Choroid plexus epithelial cell (primary cell): ENCODE results near the gene LENG1.
A peak's percentile ranks its signal among the peaks of the same experiment; 100 is the strongest.

Experiments
- DNase-seq: peaks from one replicate; pipeline ENCODE4 v3.0.0-alpha.2; 2010; ENCODE audit warnings: low read depth
- H3K4me3 ChIP-seq: 2 replicates; pipeline ENCODE4 v1.5.1; 2011; ENCODE audit warnings: low read depth, mild to moderate bottlenecking, control low read depth, low read length, moderate library complexity
- TF ChIP-seq, protein P1 (sequence below): conservative IDR thresholded peaks from 2 replicates; pipeline ENCODE4 v1.5.1; 2011; ENCODE audit warnings: low read depth, mild to moderate bottlenecking, control low read depth, inconsistent platforms, low read length, moderate library complexity

The LENG1 gene

DNA sequence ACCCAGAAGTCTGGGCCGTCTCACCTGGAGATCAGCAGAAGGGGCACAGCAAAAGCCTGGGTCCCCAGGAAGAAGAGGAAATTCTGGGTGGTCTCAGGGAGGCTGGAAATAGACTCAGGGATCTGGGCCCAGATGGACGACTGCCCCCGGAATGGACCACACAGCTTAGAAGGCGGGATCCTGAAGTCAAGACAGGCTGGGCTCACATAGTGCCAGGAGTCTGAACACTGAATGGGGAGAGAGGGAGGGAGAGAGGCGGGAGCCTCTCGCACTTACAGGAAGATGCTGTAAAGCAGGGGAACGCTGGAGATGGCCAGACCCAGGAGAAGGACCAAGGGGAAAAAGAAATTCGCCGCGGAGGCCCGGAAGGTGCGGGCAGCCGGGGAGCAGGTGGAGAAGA lies 1.3 kb upstream of the LENG1 start:
- TF ChIP-seq, protein P1, sequence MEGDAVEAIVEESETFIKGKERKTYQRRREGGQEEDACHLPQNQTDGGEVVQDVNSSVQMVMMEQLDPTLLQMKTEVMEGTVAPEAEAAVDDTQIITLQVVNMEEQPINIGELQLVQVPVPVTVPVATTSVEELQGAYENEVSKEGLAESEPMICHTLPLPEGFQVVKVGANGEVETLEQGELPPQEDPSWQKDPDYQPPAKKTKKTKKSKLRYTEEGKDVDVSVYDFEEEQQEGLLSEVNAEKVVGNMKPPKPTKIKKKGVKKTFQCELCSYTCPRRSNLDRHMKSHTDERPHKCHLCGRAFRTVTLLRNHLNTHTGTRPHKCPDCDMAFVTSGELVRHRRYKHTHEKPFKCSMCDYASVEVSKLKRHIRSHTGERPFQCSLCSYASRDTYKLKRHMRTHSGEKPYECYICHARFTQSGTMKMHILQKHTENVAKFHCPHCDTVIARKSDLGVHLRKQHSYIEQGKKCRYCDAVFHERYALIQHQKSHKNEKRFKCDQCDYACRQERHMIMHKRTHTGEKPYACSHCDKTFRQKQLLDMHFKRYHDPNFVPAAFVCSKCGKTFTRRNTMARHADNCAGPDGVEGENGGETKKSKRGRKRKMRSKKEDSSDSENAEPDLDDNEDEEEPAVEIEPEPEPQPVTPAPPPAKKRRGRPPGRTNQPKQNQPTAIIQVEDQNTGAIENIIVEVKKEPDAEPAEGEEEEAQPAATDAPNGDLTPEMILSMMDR, result no peak
- DNase-seq, result no peak
- no peak overlapping the region for H3K4me3 ChIP-seq

DNA sequence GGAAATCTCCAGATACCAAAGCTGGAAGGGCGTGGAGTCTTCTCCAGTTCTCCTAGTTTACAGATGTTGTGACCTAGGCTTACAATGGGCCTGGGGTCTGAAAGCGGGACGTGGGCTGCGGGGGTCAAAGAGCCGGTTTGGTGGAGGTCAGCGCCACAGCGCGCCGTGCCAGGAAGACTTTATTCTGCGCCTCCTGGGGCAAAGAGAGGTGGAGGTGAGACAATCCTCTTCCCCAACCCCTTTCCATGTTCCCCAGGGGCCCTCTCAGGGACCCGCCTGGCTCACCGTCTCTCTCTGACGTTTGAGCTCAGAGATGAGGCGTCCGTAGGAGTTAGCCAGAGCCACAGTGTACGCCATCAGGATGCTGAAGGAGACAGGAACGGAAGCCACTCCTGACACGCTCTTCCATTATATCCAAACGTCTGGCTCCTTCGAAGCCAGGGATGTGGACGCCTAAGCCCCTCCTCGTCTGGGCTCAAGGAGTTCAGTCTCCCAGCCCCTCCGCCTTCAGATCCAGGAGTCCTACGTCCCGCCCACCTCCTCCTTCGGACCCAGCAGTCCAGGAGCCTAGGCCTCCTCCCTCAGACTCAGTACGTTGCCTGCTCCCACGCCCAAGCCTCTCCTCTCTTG lies 776 bp upstream of the LENG1 start:
- DNase-seq, result peak; percentile 25
- TF ChIP-seq, protein P1, result no peak
- H3K4me3 ChIP-seq, result peak overlapping the region; percentile 65

DNA sequence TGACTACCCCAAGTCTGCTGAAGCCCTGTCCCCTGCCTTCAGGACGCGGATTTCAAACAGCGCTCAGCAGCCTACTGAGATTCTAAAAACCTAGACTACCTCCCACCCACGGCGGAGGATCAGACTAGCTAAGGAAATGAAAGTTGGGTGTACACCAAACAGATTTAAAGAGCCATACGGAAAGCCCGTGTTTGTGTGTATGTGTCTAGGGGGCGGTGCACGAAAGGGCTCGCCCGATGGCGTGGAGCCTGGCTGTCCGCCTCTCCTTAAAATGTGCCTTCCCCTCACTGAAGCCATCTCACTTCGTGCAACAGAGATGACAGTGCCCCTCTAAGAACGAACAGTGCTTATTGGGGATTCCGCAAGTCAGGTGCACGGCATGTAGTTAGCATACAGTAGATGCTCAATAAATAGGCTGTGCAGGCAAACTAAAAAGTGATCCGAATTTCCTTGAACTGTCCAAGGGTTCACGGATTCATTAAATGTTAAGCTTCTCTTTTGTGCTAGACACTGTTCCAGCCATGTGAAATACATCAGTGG lies 639 bp downstream of the LENG1 start:
- peak overlapping the region; percentile 77 for H3K4me3 ChIP-seq
- TF ChIP-seq, protein P1, result peak; percentile 14
- peak; percentile 35 for DNase-seq

DNA sequence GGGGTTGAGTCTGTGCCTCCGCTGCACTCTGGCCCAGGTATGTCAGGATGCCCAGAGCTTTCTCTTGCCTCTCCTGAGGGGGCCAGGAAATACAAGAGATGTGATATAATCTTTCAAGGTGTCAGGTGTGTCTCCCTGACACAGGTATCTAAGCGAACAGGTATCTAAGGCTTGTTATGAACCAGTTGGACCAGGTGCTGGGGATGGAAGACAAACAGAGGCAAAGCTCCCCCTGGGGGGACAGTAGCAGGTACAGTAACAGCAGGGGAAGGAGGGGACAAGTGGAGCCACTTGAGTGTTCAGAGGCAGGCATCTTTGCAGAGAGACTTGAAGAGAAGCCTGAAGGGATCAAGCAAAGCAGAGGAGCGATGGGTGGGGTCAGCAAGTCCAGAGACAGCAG lies 2.6 kb downstream of the LENG1 start:
- TF ChIP-seq, protein P1, result no peak
- H3K4me3 ChIP-seq, result no peak overlapping the region

DNA sequence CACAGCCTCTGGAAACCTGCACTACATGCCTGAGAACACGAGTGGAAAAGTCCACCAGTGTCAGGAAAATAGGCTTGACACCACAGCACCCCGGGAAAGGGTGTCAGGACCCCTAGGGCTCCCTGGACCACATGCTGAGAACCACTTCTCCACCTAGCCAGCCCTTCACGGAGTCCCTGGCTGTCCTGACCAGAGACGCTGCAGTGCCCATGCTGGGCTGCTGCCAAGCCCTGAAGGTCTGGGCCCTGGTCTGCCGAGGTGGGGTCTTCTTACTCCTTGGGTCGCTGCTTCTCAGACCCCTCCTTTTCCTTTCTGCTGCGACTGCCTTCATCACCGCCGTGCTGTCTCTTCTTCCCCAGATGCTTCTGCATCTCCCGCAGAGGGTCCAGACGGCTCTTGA lies 3.0 kb downstream of the LENG1 start:
- no peak for DNase-seq
- no peak overlapping the region for H3K4me3 ChIP-seq
- TF ChIP-seq, protein P1, result no peak

More for the DNA sequence above, 2.6 kb downstream of the LENG1 start:
- DNase-seq, result no peak

DNA sequence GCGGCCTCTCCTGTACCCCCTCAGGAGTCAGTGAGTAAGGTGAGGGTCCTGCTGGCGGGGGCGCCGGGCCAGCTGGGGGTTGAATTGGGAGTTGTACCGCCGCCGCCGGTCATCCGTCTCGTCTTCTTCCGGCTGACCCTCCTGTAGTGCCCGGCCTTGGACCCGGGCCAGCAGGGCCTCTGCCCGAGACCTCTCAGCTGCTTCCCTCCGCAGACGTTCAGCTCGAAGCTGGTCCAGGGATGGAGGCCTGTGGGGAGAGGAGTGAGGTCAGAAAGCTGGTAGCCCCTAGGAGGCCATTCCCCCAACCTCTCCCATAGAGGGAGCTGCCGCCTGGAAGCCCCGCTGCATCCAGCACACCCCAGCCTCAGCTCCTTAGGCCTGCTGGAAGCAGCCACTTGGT lies 3.8 kb downstream of the LENG1 start:
- no peak for DNase-seq
- H3K4me3 ChIP-seq, result no peak overlapping the region
- TF ChIP-seq, protein P1, result no peak

DNA sequence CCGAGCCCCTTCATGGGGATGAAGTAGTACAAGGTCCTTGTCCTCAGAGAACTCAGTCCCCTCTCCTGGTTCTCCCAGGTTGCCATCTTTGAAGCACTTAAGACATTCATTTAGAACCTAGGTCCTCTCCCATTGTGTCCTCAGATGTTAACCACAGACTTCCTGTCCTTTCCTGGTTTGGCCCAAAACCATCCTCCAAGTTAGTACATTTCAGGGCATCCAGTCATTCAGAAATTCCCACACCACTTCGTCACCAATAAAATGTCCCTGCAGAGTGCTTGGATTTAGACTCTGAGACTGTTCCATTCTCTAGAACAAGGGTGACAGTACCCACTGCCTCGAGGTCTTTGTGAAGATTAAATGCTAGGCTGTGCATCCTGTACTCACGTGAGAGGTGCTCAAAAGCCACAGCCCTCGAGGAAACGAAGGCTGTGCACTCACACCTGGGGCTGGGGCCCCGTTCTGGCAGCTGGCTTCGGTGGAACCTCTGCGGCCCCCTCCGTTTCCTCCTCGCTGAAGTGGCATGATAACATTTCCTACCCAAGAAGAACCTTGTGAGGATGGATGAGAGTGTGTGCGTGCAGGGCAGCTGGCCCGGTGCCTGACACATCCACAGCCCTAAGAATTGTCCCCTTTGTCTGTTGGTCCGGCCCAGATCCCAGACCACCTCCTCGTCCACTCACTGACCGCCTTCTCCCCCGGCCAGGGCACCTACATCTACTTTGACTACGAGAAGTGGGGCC lies 4.7 kb downstream of the LENG1 start:
- TF ChIP-seq, protein P1, result no peak
- no peak for DNase-seq
- H3K4me3 ChIP-seq, result no peak overlapping the region
